T-cell (primary cell): Measurements from ENCODE around the gene ST8SIA6. TPM values are rescaled to one million over a fixed set of nuclear protein-coding genes. Genes with fewer than 3 reads are reported as not detected.
"Not testable (repeated sequence)": the region's sequence is repeated elsewhere in the genome, so short reads cannot be mapped to it uniquely, and the experiment has no call there.

ENCODE experiments used
- ATAC-seq, 4 experiments: fragments of 200-7000 bp in 3 of 4; fragments of 150-1000 bp in 1 of 4; cut with Tn5 transposase; replicated peaks in 1 of 4; 1 replicate in 3 of 4; 2 replicates in 1 of 4; pipeline ENCODE4 v1.10.0; 2021; ENCODE audit warnings: moderate library complexity in 3 of 4, mild to moderate bottlenecking in 2 of 4, moderate number of reproducible peaks in 1 of 4
- CTCF ChIA-PET, 2 donors: fragments of 300-600 bp; sonication (Branson Sonifier 250); formaldehyde crosslinking; loops; one replicate each; lab custom pipeline; 2022; ENCODE audit warnings: antibody characterized with exemption in 2 of 2; lab: Charles Lee
- POLR2A ChIA-PET, 2 donors: fragments of 300-600 bp; sonication (Branson Sonifier 250); formaldehyde crosslinking; loops; one replicate each; lab custom pipeline; 2022; ENCODE audit warnings: antibody characterized with exemption in 2 of 2; lab: Charles Lee
- DNase-seq, 35 experiments: peaks; one replicate each; pipeline versions ENCODE4 v3.0.0 to v3.0.0-alpha.2; 2013 to 2023
- H3K27ac ChIP-seq: one replicate; pipeline ENCODE4 v1.5.1; 2013; ENCODE audit warnings: low read length
- H3K27me3 ChIP-seq, 2 experiments: replicated peaks in 1 of 2; 1 replicate in 1 of 2; 2 replicates in 1 of 2; pipeline versions ENCODE4 v1.6.1 to v1.7.0; 2013; ENCODE audit warnings: low read length in 1 of 2, mixed read lengths in 1 of 2; ENCODE audit not compliant: control insufficient read depth in 2 of 2, insufficient read depth in 2 of 2; ENCODE audit errors: extremely low read depth in 1 of 2
- H3K36me3 ChIP-seq, 2 donors: 1 replicate in 1 of 2; 2 replicates in 1 of 2; pipeline versions ENCODE4 v1.6.1 to v1.7.0; 2013; ENCODE audit warnings: low read length in 1 of 2; ENCODE audit not compliant: control insufficient read depth in 2 of 2, insufficient read depth in 1 of 2; ENCODE audit errors: extremely low read depth in 1 of 2
- H3K4me1 ChIP-seq, 2 experiments: 1 replicate in 1 of 2; 2 replicates in 1 of 2; pipeline versions ENCODE4 v1.6.1 to v1.7.0; 2013; ENCODE audit warnings: low read length in 2 of 2, mixed read lengths in 1 of 2; ENCODE audit not compliant: insufficient read depth in 2 of 2, control insufficient read depth in 1 of 2; ENCODE audit errors: extremely low read depth in 1 of 2
- H3K4me3 ChIP-seq, 2 donors: 1 replicate in 1 of 2; 2 replicates in 1 of 2; pipeline versions ENCODE4 v1.5.1 to v1.7.0; 2013; ENCODE audit warnings: mild to moderate bottlenecking in 2 of 2, low read length in 1 of 2, moderate library complexity in 1 of 2; ENCODE audit not compliant: control insufficient read depth in 1 of 2; ENCODE audit errors: extremely low read depth in 1 of 2
- H3K9me3 ChIP-seq: 2 replicates; pipeline ENCODE4 v1.7.0; 2013
- H3K27ac Mint-ChIP-seq, 2 donors: one replicate each; pipeline ENCODE4 v1.8.0; 2020 to 2021; ENCODE audit warnings: mild to moderate bottlenecking in 2 of 2, mixed read lengths in 2 of 2
- H3K27me3 Mint-ChIP-seq, 2 donors: one replicate each; pipeline ENCODE4 v1.8.0; 2021 to 2022; ENCODE audit warnings: mixed read lengths in 2 of 2
- H3K36me3 Mint-ChIP-seq: one replicate; pipeline ENCODE4 v1.8.0; 2021; ENCODE audit warnings: mixed read lengths
- H3K4me1 Mint-ChIP-seq, 3 donors: one replicate each; pipeline ENCODE4 v1.8.0; 2020 to 2022; ENCODE audit warnings: mixed read lengths in 3 of 3, mild to moderate bottlenecking in 1 of 3
- H3K4me3 Mint-ChIP-seq, 3 donors: one replicate each; pipeline ENCODE4 v1.8.0; 2020 to 2022; ENCODE audit warnings: mild to moderate bottlenecking in 3 of 3, mixed read lengths in 3 of 3, moderate library complexity in 3 of 3
- H3K9me3 Mint-ChIP-seq, 3 donors: one replicate each; pipeline ENCODE4 v1.8.0; 2020 to 2022; ENCODE audit warnings: mixed read lengths in 3 of 3
- WGBS: methylation state at CpG from one replicate; pipeline ENCODE4 v1.1.5; 2013; ENCODE audit warnings: missing lambda C conversion rate; ENCODE audit not compliant: insufficient coverage; 5-methylcytosine and 5-hydroxymethylcytosine counted together
- total RNA-seq, 35 experiments: library from RNA in 6 of 35; stranded (reverse) in 6 of 35; fragments of 120-200 nt in 1 of 35; gene quantifications; one replicate each; pipeline versions ENCODE4 v1.2.1 to v1.2.4 and lab custom pipeline; 2013 to 2026

ST8SIA6 gene
- total RNA-seq, 5 donors from 2014 or later (not counting 1 experiment from before 2014, with no cell fraction given): 0.95 to 4.0 (median 1.7) TPM

- H3K4me1 ChIP-seq, H3K4me3 ChIP-seq, H3K27me3 ChIP-seq, H3K36me3 ChIP-seq, H3K27ac ChIP-seq, H3K27me3 Mint-ChIP-seq, H3K9me3 Mint-ChIP-seq, ATAC-seq, H3K4me1 Mint-ChIP-seq, H3K36me3 Mint-ChIP-seq, H3K27ac Mint-ChIP-seq, H3K9me3 ChIP-seq, H3K4me3 Mint-ChIP-seq, DNase-seq, POLR2A ChIA-PET: not testable (repeated sequence)
- WGBS: no CpG with 5 or more reads among the region's 2 CpGs
- CTCF ChIA-PET: interaction anchor here in 1 of 2 donors (0.7 kb wide), 1 partner anchor 171 kb away, joined by 3 read pairs; no protein-coding TSS in a partner anchor
Measured at GRCh38 chr10:17402040-17402439, 52.4 kb downstream of the ST8SIA6 start.

GRCh38 chr10:17396004-17396403 is 58.4 kb downstream of the ST8SIA6 start:
- H3K27ac ChIP-seq: no peak overlapping the region
- no peaks in the 10 kb centered on the region for H3K36me3 Mint-ChIP-seq
- no peak for ATAC-seq
- H3K27ac Mint-ChIP-seq: no peak overlapping the region
- H3K27me3 Mint-ChIP-seq: peaks cover 16 to 18% of the 10 kb centered on the region in 2 donors
- peaks cover 0 to 4% of the 10 kb centered on the region in 2 experiments for H3K27me3 ChIP-seq
- no peak for DNase-seq
- CTCF ChIA-PET: no interaction called here
- no peaks in the 10 kb centered on the region for H3K36me3 ChIP-seq
- H3K9me3 Mint-ChIP-seq: no peaks in the 10 kb centered on the region
- no CpG with 5 or more reads among the region's 3 CpGs for WGBS
- no peaks in the 10 kb centered on the region for H3K9me3 ChIP-seq
- H3K4me1 ChIP-seq: no peaks in the 10 kb centered on the region
- no peak overlapping the region for H3K4me3 Mint-ChIP-seq
- POLR2A ChIA-PET: no interaction called here
- peaks cover 0 to 5% (median 5%) of the 10 kb centered on the region in 3 donors for H3K4me1 Mint-ChIP-seq
- H3K4me3 ChIP-seq: no peak overlapping the region

- 60% methylated on average over 1 of the region's 6 CpGs for WGBS
- CTCF ChIA-PET: no interaction called here
- H3K4me3 ChIP-seq: no peak overlapping the region
- POLR2A ChIA-PET: no interaction called here
- Mint-ChIP-seq H3K4me3 (no peak overlapping the region), H3K27me3 (peaks cover 16 to 18% of the 10 kb centered on the region in 2 donors), H3K36me3 (no peaks in the 10 kb centered on the region), H3K9me3 (no peaks in the 10 kb centered on the region), H3K27ac (no peak overlapping the region), H3K4me1 (peaks cover 0 to 5% (median 5%) of the 10 kb centered on the region in 3 donors)
- no peaks in the 10 kb centered on the region for H3K4me1 ChIP-seq
- peaks cover 0 to 2% of the 10 kb centered on the region in 2 experiments for H3K27me3 ChIP-seq
- ATAC-seq (no peak), DNase-seq (no peak)
- no peaks in the 10 kb centered on the region for H3K9me3 ChIP-seq
- no peak overlapping the region for H3K27ac ChIP-seq
- H3K36me3 ChIP-seq: no peaks in the 10 kb centered on the region
Measured at GRCh38 chr10:17394854-17395253, 59.5 kb downstream of the ST8SIA6 start.

GRCh38 chr10:17387861-17388503 is 66.4 kb downstream of the ST8SIA6 start:
- no peak overlapping the region for H3K27ac Mint-ChIP-seq
- ATAC-seq (no peak), DNase-seq (no peak)
- POLR2A ChIA-PET: no interaction called here
- no peak overlapping the region for H3K4me3 Mint-ChIP-seq
- H3K27me3 Mint-ChIP-seq: peaks cover 2 to 3% of the 10 kb centered on the region in 2 donors
- no peaks in the 10 kb centered on the region for H3K27me3 ChIP-seq
- no peak overlapping the region for H3K27ac ChIP-seq
- no peaks in the 10 kb centered on the region for H3K9me3 ChIP-seq
- CTCF ChIA-PET: interaction anchor here (0.6 kb wide), 3 partner anchors 18 to 1115 kb away, joined by 3 to 7 read pairs (median 7); no protein-coding TSS in a partner anchor
- H3K9me3 Mint-ChIP-seq: no peaks in the 10 kb centered on the region
- no peaks in the 10 kb centered on the region for H3K4me1 ChIP-seq
- no peaks in the 10 kb centered on the region for H3K4me1 Mint-ChIP-seq
- no peak overlapping the region for H3K4me3 ChIP-seq
- H3K36me3 ChIP-seq: no peaks in the 10 kb centered on the region
- peaks cover 3% of the 10 kb centered on the region for H3K36me3 Mint-ChIP-seq
- WGBS: 65% methylated on average over 3 of the region's 6 CpGs

- Mint-ChIP-seq H3K4me1 (no peaks in the 10 kb centered on the region), H3K27ac (no peak overlapping the region), H3K27me3 (peaks cover 0 to 3% of the 10 kb centered on the region in 2 donors), H3K4me3 (no peak overlapping the region), H3K9me3 (no peaks in the 10 kb centered on the region), H3K36me3 (peaks cover 3% of the 10 kb centered on the region)
- no peaks in the 10 kb centered on the region for H3K27me3 ChIP-seq
- no peak overlapping the region for H3K4me3 ChIP-seq
- H3K9me3 ChIP-seq: no peaks in the 10 kb centered on the region
- no peaks in the 10 kb centered on the region for H3K36me3 ChIP-seq
- H3K4me1 ChIP-seq: no peaks in the 10 kb centered on the region
- no peak overlapping the region for H3K27ac ChIP-seq
- WGBS: 95% methylated on average over 11 of the region's 15 CpGs
- DNase-seq (no peak), ATAC-seq (no peak)
- ChIA-PET CTCF (no interaction called here), POLR2A (interaction anchor here in 1 of 2 donors (0.7 kb wide), 1 partner anchor 144 kb away, joined by 4 read pairs; no protein-coding TSS in a partner anchor)
Measured at GRCh38 chr10:17386616-17387075, 67.7 kb downstream of the ST8SIA6 start.

GRCh38 chr10:17386021-17386420 is 68.4 kb downstream of the ST8SIA6 start:
- 98% methylated on average over 13 of the region's 18 CpGs for WGBS
- Histone ChIP-seq H3K36me3 (no peaks in the 10 kb centered on the region), H3K27ac (no peak overlapping the region), H3K4me1 (no peaks in the 10 kb centered on the region), H3K4me3 (no peak overlapping the region), H3K27me3 (no peaks in the 10 kb centered on the region), H3K9me3 (no peaks in the 10 kb centered on the region)
- CTCF ChIA-PET: no interaction called here
- Mint-ChIP-seq H3K9me3 (no peaks in the 10 kb centered on the region), H3K36me3 (peaks cover 3% of the 10 kb centered on the region), H3K27me3 (peaks cover 0 to 3% of the 10 kb centered on the region in 2 donors), H3K4me3 (no peak overlapping the region), H3K4me1 (no peaks in the 10 kb centered on the region), H3K27ac (no peak overlapping the region)
- POLR2A ChIA-PET: no interaction called here
- DNase-seq: no peak
- ATAC-seq: no peak
